Measurements from ENCODE around the gene ANAPC4. TPM values are rescaled to one million over a fixed set of nuclear protein-coding genes. Genes with fewer than 3 reads are reported as not detected.
A peak's percentile ranks its signal among the peaks of the same experiment; 100 is the strongest.
"Not testable (repeated sequence)": the region's sequence is repeated elsewhere in the genome, so short reads cannot be mapped to it uniquely, and the experiment has no call there.

Gene ANAPC4
- total RNA-seq = 10 to 100 TPM; 17.2 to 25.3 (median 19.0) TPM

GRCh38 chr4:25376754-25377571, at the start of gene ANAPC4:
ANAPC4 (plus strand) TSS chr4:25377263; CDS start chr4:25377428, 165 bp downstream.
- peak within 1 kb of the TSS; percentile 73 to 92 (median 84) for H3K4me3 ChIP-seq
- H3K27me3 ChIP-seq = no peaks in the 10 kb centered on the region
- 4% methylated on average over 5 of the region's 74 CpGs for WGBS
- H3K27ac ChIP-seq (replicated peaks in 1 of 4) = peak within 1 kb of the TSS; percentile 76 to 82 (median 77)
- peak; percentile 98 for DNase-seq (ENCODE audit: extremely low spot score)
- H3K4me1 ChIP-seq = peaks cover 0 to 35% (median 23%) of the 10 kb centered on the region in 4 donors
- TF ChIP-seq CTCF (IDR thresholded peaks at IDR 0.05) (peak in 2 of 3 experiments; percentile 15 to 17), POLR2AphosphoS5 (IDR thresholded peaks at IDR 0.05) (peak; percentile 82 to 83), POLR2A (IDR thresholded peaks at IDR 0.05; ENCODE audit: low read depth) (peak; percentile 57), EP300 (IDR thresholded peaks at IDR 0.05) (no peak)
- no peaks in the 10 kb centered on the region for H3K9me3 ChIP-seq
- H3K36me3 ChIP-seq = peaks cover 13 to 16% (median 14%) of the 10 kb centered on the region in 4 donors
- intact Hi-C loops (cut with DNase I) = loop anchor here (10.0 kb wide), 1 partner anchor 202 kb away; no protein-coding TSS in a partner anchor

- intact Hi-C loops (cut with DNase I); H3K36me3 ChIP-seq; H3K27ac ChIP-seq (replicated peaks in 1 of 4); DNase-seq (ENCODE audit: extremely low spot score); H3K4me3 ChIP-seq; H3K9me3 ChIP-seq; H3K27me3 ChIP-seq: not testable (repeated sequence)
- peaks cover 6 to 14% (median 8%) of the 10 kb centered on the region in 4 donors for H3K4me1 ChIP-seq
- 95% methylated on average over 3 of the region's 3 CpGs for WGBS
These were observed 48.6 kb upstream of the ANAPC4 start for GRCh38 chr4:25328463-25328862.

- no peak for TF ChIP-seq CTCF (IDR thresholded peaks at IDR 0.05)
- no peak for TF ChIP-seq POLR2AphosphoS5 (IDR thresholded peaks at IDR 0.05)
- no peak for TF ChIP-seq POLR2A (IDR thresholded peaks at IDR 0.05; ENCODE audit: low read depth)
- TF ChIP-seq EP300 (IDR thresholded peaks at IDR 0.05) = no peak
- intact Hi-C loops (cut with DNase I) = no loop called here
- 100% methylated on average over 1 of the region's 1 CpG for WGBS
- Histone ChIP-seq H3K9me3 (no peaks in the 10 kb centered on the region), H3K4me1 (peaks cover 6 to 14% (median 8%) of the 10 kb centered on the region in 4 donors), H3K4me3 (no peak overlapping the region), H3K27ac (replicated peaks in 1 of 4) (no peak overlapping the region), H3K27me3 (no peaks in the 10 kb centered on the region), H3K36me3 (peaks cover 0 to 22% (median 6%) of the 10 kb centered on the region in 4 donors)
- DNase-seq (ENCODE audit: extremely low spot score) = no peak
These were observed 46.7 kb upstream of the ANAPC4 start for GRCh38 chr4:25330335-25330734.

- H3K4me1 ChIP-seq = peaks cover 6 to 14% (median 8%) of the 10 kb centered on the region in 4 donors
- TF ChIP-seq POLR2A (IDR thresholded peaks at IDR 0.05; ENCODE audit: low read depth) (no peak), CTCF (IDR thresholded peaks at IDR 0.05) (no peak), EP300 (IDR thresholded peaks at IDR 0.05) (no peak), POLR2AphosphoS5 (IDR thresholded peaks at IDR 0.05) (no peak)
- DNase-seq (ENCODE audit: extremely low spot score) = no peak
- intact Hi-C loops (cut with DNase I) = no loop called here
- 74% methylated on average over 12 of the region's 12 CpGs for WGBS
- no peaks in the 10 kb centered on the region for H3K27me3 ChIP-seq
- peaks cover 0 to 27% (median 6%) of the 10 kb centered on the region in 4 donors for H3K36me3 ChIP-seq
- H3K9me3 ChIP-seq = no peaks in the 10 kb centered on the region
- peak overlapping the region in 1 of 4 donors; percentile 37 for H3K27ac ChIP-seq (replicated peaks in 1 of 4)
- H3K4me3 ChIP-seq = peak overlapping the region in 1 of 4 donors; percentile 10
These were observed 45.9 kb upstream of the ANAPC4 start for GRCh38 chr4:25330905-25331808.

- H3K9me3 ChIP-seq = no peaks in the 10 kb centered on the region
- H3K36me3 ChIP-seq = peaks cover 0 to 10% (median 0%) of the 10 kb centered on the region in 4 donors
- WGBS = 96% methylated on average over 2 of the region's 2 CpGs
- TF ChIP-seq CTCF (IDR thresholded peaks at IDR 0.05) (no peak), EP300 (IDR thresholded peaks at IDR 0.05) (no peak)
- H3K4me3 ChIP-seq = no peak overlapping the region
- no peaks in the 10 kb centered on the region for H3K27me3 ChIP-seq
- no peak overlapping the region for H3K27ac ChIP-seq (replicated peaks in 1 of 4)
- DNase-seq (ENCODE audit: extremely low spot score) = no peak
- no peaks in the 10 kb centered on the region for H3K4me1 ChIP-seq
- intact Hi-C loops (cut with DNase I) = no loop called here
These were observed 33.4 kb upstream of the ANAPC4 start for GRCh38 chr4:25343671-25344070.
